Stomach (tissue), 9 donors: ENCODE results near the gene CCN6. TPM values are rescaled to one million over a fixed set of nuclear protein-coding genes. Genes with fewer than 3 reads are reported as not detected.
A peak's percentile ranks its signal among the peaks of the same experiment; 100 is the strongest.

Source experiments
- DNase-seq, 2 donors: peaks; one replicate each; pipeline versions ENCODE4 v3.0.0 to v3.0.0-alpha.2; 2013 to 2019
- H3K27ac ChIP-seq, 5 donors: fragments of 200-600 bp in 4 of 5; sonication (generic) in 4 of 5; one replicate each; pipeline ENCODE4 v1.5.1; 2013 to 2019; ENCODE audit warnings: mild to moderate bottlenecking in 1 of 5, moderate library complexity in 1 of 5
- H3K27me3 ChIP-seq, 3 donors: fragments of 200-600 bp; sonication (generic); one replicate each; pipeline ENCODE4 v1.5.1; 2017 to 2019; ENCODE audit warnings: mixed run types in 1 of 3
- H3K36me3 ChIP-seq, 4 donors: fragments of 200-600 bp; sonication (generic); 1 replicate in 3 of 4; 2 replicates in 1 of 4; pipeline ENCODE4 v1.5.1; 2016 to 2019
- H3K4me1 ChIP-seq, 4 donors: fragments of 200-600 bp; sonication (generic); one replicate each; pipeline ENCODE4 v1.5.1; 2016 to 2019
- H3K4me3 ChIP-seq, 4 donors: fragments of 200-600 bp; sonication (generic) in 3 of 4; one replicate each; pipeline ENCODE4 v1.5.1; 2016 to 2019; ENCODE audit warnings: mild to moderate bottlenecking in 1 of 4
- H3K9me3 ChIP-seq, 4 donors: fragments of 200-600 bp; sonication (generic); one replicate each; pipeline ENCODE4 v1.5.1; 2016 to 2019
- EP300 ChIP-seq: sonication (generic); formaldehyde crosslinking; IDR thresholded peaks from one replicate; pipeline ENCODE4 v1.6.1; 2017; ENCODE audit warnings: antibody characterized with exemption
- POLR2A ChIP-seq, 4 donors: fragments of 450-650 bp; IDR thresholded peaks; one replicate each; pipeline ENCODE4 v1.6.1; 2016; ENCODE audit warnings: antibody characterized with exemption in 4 of 4, control low read depth in 2 of 4, mild to moderate bottlenecking in 1 of 4, moderate library complexity in 1 of 4
- POLR2AphosphoS5 ChIP-seq, 3 donors: sonication (generic); formaldehyde crosslinking; IDR thresholded peaks; one replicate each; pipeline ENCODE4 v1.6.1; 2016; ENCODE audit warnings: antibody characterized with exemption in 3 of 3
- WGBS, 5 donors: extraction: QIAGEN DNeasy Blood & Tissue Kit in 3 of 5; methylation state at CpG; one replicate each; pipeline versions ENCODE4 v1.1.5 to v1.1.7; 2013 to 2018; 5-methylcytosine and 5-hydroxymethylcytosine counted together
- intact Hi-C: fragments of 100-400 bp; cut with DNase I; formaldehyde crosslinking; loops from one replicate; pipeline ENCODE4 v1.15.1; 2023; ENCODE audit warnings: low total_unique reads
- polyA plus RNA-seq, 3 donors: library from polyadenylated mRNA; stranded (reverse); fragments of 200-250 nt; gene quantifications; one replicate each; pipeline ENCODE4 v1.2.3, GENCODE V29; 2013
- total RNA-seq, 5 donors: library from RNA; depleted of rRNA; stranded (reverse); fragments of >200 nt; gene quantifications; one replicate each; pipeline versions ENCODE4 v1.1.0 to v1.2.3, GENCODE V29; 2014 to 2016
- TF ChIP-seq, protein P1 (sequence below), 7 experiments: fragments of 450-650 bp in 4 of 7; fragments of 200-600 bp in 3 of 7; sonication (generic) in 3 of 7; IDR thresholded peaks; one replicate each; pipeline ENCODE4 v1.5.1; 2016 to 2019; ENCODE audit warnings: antibody characterized with exemption in 7 of 7, control low read depth in 2 of 7, mild to moderate bottlenecking in 1 of 7
- donor health status: healthy with polysubstance abuse.
- donor health status: Bipolar disorder and iron deficiency.
- donor health status: healthy.

CCN6 gene
- total and polyA plus RNA-seq, 8 donors, result not detected

DNA sequence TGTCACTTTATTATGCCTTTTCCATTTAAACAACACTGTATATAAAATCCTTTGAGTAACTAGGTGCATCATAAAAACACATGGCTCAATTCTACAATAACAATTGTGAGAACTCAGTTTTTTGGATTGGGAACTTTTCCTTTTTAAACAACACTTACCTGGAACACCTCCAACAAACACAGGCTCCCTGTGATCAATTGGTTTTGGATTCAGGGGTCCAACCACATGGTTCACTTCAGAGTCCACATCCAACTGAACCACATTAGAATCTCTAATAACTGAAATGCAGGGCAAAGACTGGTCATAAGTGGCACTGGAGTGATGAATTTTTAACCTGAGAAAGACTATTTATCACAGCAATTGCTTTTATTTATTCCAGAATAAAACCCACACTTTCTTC is 60.0 kb downstream of the CCN6 start:
- peaks cover 0 to 65% (median 39%) of the 10 kb centered on the region in 4 donors for H3K36me3 ChIP-seq
- DNase-seq, result no peak
- H3K4me1 ChIP-seq, result peaks cover 0 to 17% (median 0%) of the 10 kb centered on the region in 4 donors
- H3K4me3 ChIP-seq, result no peak overlapping the region
- H3K27me3 ChIP-seq, result no peaks in the 10 kb centered on the region
- TF ChIP-seq, protein P1, sequence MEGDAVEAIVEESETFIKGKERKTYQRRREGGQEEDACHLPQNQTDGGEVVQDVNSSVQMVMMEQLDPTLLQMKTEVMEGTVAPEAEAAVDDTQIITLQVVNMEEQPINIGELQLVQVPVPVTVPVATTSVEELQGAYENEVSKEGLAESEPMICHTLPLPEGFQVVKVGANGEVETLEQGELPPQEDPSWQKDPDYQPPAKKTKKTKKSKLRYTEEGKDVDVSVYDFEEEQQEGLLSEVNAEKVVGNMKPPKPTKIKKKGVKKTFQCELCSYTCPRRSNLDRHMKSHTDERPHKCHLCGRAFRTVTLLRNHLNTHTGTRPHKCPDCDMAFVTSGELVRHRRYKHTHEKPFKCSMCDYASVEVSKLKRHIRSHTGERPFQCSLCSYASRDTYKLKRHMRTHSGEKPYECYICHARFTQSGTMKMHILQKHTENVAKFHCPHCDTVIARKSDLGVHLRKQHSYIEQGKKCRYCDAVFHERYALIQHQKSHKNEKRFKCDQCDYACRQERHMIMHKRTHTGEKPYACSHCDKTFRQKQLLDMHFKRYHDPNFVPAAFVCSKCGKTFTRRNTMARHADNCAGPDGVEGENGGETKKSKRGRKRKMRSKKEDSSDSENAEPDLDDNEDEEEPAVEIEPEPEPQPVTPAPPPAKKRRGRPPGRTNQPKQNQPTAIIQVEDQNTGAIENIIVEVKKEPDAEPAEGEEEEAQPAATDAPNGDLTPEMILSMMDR (IDR thresholded peaks at IDR 0.05), result no peak
- TF ChIP-seq POLR2A (IDR thresholded peaks at IDR 0.05), result no peak
- no peak for TF ChIP-seq POLR2AphosphoS5 (IDR thresholded peaks at IDR 0.05)
- TF ChIP-seq EP300, result no peak
- intact Hi-C loops, result no loop called here
- H3K9me3 ChIP-seq, result no peaks in the 10 kb centered on the region
- no peak overlapping the region for H3K27ac ChIP-seq

DNA sequence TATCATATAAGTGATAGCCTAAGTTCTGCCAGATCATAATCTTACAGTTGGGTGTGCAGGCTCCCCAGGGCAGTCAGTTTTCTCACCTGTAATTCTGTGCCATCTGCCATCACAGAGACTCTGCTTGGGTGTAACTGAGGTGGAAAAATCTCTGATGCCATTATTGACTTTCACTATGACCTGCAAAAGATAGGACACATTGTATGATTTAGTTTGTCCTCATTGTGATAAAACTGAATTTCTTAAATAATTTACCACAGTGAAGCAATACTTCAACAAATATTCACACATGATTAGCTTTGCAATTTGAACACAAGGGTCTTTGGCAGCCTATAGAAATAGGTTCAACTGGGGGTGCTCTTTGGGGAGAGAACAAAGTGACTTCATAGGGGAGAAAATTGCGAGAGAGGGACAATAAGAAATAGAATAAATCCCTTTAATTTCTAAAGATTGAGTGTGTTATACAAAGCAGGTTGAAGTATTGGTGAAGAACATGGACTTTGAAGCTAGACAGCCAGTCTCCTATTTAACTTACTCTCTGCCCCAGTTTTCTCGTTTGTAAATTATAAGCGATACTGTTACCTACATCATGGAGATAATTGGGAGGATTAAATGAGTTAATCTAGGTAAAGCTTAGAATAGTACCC is 60.8 kb downstream of the CCN6 start:
- 82 to 90% (median 87%) methylated on average over 3 of the region's 3 CpGs for WGBS, 5 donors
- no peaks in the 10 kb centered on the region for H3K27me3 ChIP-seq
- peaks cover 0 to 11% (median 0%) of the 10 kb centered on the region in 4 donors for H3K4me1 ChIP-seq
- no peak overlapping the region for H3K4me3 ChIP-seq
- DNase-seq, result no peak
- TF ChIP-seq EP300 (no peak), POLR2A (IDR thresholded peaks at IDR 0.05) (no peak), POLR2AphosphoS5 (IDR thresholded peaks at IDR 0.05) (no peak)
- TF ChIP-seq, protein P1 (IDR thresholded peaks at IDR 0.05), result no peak
- peaks cover 0 to 73% (median 46%) of the 10 kb centered on the region in 4 donors for H3K36me3 ChIP-seq
- intact Hi-C loops, result no loop called here
- H3K27ac ChIP-seq, result no peak overlapping the region
- H3K9me3 ChIP-seq, result no peaks in the 10 kb centered on the region

DNA sequence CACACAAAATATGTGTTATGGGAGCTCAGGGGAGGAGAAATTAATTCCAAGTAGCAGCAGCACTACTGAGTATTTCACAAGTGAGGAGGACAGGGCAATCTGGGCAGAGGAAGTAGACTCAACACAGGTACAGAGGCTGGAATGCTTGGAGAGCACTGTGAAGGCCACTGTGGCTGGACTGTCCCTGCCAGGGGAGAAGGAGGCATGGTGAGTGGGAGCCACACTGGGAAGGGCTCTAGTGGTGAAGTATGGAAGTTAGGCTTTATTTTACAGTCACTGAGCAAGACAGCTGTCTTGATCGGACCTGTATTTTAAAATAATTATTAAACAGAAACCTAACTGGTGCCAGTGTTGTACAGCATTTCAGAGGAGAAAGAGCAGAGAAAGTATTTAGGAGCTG is 62.3 kb downstream of the CCN6 start:
- TF ChIP-seq, protein P1 (IDR thresholded peaks at IDR 0.05), result peak in 1 of 7 experiments; percentile 13
- TF ChIP-seq EP300 (no peak), POLR2AphosphoS5 (IDR thresholded peaks at IDR 0.05) (no peak), POLR2A (IDR thresholded peaks at IDR 0.05) (no peak)
- Histone ChIP-seq H3K4me1 (peaks cover 0 to 4% (median 0%) of the 10 kb centered on the region in 4 donors), H3K36me3 (peaks cover 0 to 88% (median 58%) of the 10 kb centered on the region in 4 donors), H3K9me3 (no peaks in the 10 kb centered on the region), H3K27me3 (no peaks in the 10 kb centered on the region), H3K4me3 (no peak overlapping the region), H3K27ac (no peak overlapping the region)
- 60 to 84% (median 63%) methylated on average over 1 of the region's 1 CpG for WGBS, 5 donors
- no peak for DNase-seq
- intact Hi-C loops, result no loop called here

DNA sequence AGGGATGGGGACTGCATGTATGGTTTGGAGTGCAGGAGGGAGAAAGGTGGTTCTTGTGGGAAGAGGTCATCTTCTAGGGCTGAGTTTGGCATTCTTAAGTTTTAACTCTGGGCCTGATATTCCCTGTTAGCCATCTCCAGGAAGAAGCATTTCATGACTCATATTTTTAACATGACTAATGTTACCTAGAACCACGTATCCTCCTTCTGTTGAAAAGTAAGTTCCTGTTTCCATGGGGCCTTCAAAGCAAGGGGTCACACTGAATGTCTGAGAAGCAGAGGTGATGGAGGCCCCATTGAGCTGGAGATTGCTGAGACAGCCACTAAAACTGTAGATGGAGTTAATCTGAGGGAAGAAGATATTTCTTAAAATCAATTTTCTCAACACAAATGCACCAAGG is 63.6 kb downstream of the CCN6 start:
- intact Hi-C loops, result no loop called here
- WGBS, 5 donors, result 63 to 80% (median 67%) methylated on average over 1 of the region's 1 CpG

DNA sequence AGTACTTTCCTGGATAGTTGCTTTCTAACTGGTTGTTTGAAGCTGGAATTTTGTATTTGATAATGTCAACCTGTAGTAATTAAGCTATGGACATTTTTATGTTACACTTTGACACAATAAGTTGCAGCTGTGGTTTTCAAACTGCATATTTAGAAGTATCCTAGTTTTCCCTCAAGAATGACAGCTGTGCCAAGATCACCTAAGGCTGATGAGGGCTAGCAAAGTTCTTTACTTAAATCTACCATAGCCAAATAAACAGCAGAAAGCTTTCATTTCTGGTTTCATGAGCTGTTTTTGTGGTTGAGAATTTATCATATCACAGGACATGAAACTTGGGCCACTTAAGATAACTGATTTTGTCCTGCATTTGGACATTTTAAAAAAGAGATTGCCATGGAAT is 64.1 kb downstream of the CCN6 start:
- intact Hi-C loops, result no loop called here
- Histone ChIP-seq H3K27ac (no peak overlapping the region), H3K27me3 (no peaks in the 10 kb centered on the region), H3K36me3 (peaks cover 0 to 84% (median 60%) of the 10 kb centered on the region in 4 donors), H3K9me3 (no peaks in the 10 kb centered on the region), H3K4me1 (no peaks in the 10 kb centered on the region), H3K4me3 (no peak overlapping the region)
- TF ChIP-seq, protein P1 (IDR thresholded peaks at IDR 0.05), result no peak
- TF ChIP-seq POLR2AphosphoS5 (IDR thresholded peaks at IDR 0.05), result no peak
- TF ChIP-seq POLR2A (IDR thresholded peaks at IDR 0.05), result no peak
- no peak for TF ChIP-seq EP300
- no peak for DNase-seq

More for the DNA sequence above, 63.6 kb downstream of the CCN6 start:
- Histone ChIP-seq H3K27me3 (no peaks in the 10 kb centered on the region), H3K36me3 (peaks cover 0 to 86% (median 63%) of the 10 kb centered on the region in 4 donors), H3K4me3 (no peak overlapping the region), H3K9me3 (no peaks in the 10 kb centered on the region), H3K4me1 (no peaks in the 10 kb centered on the region), H3K27ac (no peak overlapping the region)
- TF ChIP-seq EP300 (no peak), POLR2AphosphoS5 (IDR thresholded peaks at IDR 0.05) (no peak), POLR2A (IDR thresholded peaks at IDR 0.05) (no peak)
- no peak for DNase-seq
